GM18526 (cell line): ENCODE measurements around the gene RAB21.
A peak's percentile ranks its signal among the peaks of the same experiment; 100 is the strongest.

Experiments
- POLR2A ChIP-seq: IDR thresholded peaks from 3 replicates; pipeline ENCODE4 v1.6.1; 2011; ENCODE audit not compliant: insufficient read length; ENCODE audit errors: extremely low read depth

Gene RAB21, protein sequence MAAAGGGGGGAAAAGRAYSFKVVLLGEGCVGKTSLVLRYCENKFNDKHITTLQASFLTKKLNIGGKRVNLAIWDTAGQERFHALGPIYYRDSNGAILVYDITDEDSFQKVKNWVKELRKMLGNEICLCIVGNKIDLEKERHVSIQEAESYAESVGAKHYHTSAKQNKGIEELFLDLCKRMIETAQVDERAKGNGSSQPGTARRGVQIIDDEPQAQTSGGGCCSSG

DNA sequence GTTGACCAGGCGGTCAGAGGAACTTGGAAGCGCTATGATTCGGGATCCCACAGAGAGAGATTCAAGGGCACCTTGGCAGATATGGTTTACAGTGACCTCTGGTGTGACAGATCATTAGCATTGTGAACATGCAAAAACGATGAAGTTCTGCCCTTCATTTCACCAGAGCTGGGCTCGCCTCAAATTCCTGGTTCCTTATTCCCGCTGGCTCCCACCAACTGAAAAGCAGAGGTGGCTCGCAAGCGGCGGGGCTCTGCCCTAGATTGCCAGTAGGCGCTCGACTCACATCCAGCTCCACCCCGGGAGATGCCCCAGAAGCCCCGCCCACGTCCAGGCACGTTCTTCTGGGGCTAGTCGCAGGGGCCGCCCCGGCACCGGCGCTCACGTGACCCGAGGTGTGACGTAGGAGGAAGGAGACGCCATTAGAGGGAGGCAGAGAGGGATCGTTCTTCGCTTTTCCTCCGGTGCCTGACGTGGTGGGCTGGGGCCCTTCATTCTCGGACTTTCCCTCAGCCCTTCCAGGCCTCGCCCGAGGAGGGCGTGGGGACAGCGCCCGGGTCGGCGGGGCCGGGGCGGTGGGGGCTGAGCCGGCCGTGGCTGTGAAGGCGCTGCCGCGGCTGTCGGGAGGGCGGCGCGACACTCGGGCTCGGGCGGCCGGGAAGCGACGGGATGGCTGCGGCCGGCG lies at the start of gene RAB21:
TSS of gene RAB21 (plus strand) at position 403 of the 685 bp plus-strand sequence. CDS start at position 670, 267 bp downstream.
- TF ChIP-seq POLR2A = peak; percentile 79

DNA sequence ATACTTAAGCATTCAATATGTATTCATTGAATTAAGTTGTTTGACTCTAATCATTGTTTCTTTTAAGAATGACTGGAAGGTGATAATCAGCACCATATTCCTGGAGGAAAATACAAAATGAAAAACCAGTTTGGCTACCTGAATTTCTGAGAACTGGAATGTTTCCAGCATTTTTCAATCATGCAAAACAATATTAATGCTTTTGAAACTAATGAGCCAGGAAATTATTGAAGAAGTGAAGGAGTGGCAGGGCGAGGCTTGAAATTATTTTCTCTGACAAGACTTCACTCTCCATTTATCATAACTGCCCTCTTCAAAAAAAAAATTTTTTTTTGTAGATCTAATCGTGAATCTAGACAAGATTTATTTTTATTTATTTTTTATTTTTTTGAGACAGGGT lies 49.7 kb upstream of the RAB21 start:
- no peak for TF ChIP-seq POLR2A

DNA sequence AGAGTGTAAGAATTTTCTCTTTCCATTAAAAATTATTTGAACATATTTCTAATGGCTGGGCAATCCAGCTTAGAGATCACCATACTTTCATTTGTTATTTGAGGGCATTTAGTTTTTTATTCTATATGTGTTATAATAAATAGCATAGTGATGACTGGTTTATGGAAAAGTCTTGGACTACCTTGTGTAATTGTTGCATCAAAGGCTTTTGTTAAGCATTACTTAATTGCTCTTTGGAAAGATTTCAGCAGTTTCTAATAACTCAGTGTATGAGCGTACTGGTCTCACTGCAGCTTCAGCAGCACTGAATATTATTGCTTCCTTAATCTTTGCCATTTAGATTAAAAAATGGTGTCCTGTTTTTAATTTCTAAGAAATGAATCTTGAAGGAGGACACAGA lies 46.0 kb upstream of the RAB21 start:
- no peak for TF ChIP-seq POLR2A

DNA sequence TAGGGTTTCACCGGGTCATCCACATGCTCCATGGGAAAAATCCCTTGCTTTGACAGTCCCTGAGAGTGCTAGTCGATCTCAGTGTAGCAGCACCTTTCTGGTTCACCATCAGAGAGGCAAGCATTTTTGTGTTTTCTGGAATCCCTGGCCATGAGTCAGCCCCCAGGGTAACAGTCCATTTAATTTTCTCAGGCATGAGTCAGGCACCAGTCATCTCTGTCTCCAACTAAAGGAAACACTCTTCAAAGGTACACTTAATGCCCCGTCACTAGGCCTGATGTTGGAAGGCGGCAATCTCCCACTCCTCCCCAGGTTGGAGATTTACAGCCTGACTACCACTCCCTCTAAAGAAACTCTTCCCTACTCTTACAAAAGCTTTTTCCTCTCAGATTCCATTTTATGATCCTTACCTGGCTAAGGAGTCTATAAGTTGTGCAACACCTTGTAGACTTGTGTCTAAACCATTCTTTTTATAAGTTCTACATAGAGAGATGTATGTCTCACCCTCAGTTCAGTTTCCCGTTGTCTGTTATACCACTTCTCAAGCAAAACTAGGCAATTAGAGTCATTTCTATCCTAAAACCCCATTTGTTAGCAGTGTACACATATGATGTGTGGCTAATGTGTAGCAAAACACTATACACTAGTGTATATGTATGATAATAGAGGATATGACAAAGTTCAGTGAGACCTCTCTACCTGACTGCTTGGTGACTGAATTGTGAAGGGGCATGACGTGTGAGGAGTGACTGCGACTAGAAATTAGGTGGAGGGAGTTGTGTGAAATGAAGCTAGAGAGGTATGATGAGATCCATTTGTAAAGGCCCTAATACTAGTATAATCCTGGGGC lies 44.2 kb upstream of the RAB21 start:
- no peak for TF ChIP-seq POLR2A

DNA sequence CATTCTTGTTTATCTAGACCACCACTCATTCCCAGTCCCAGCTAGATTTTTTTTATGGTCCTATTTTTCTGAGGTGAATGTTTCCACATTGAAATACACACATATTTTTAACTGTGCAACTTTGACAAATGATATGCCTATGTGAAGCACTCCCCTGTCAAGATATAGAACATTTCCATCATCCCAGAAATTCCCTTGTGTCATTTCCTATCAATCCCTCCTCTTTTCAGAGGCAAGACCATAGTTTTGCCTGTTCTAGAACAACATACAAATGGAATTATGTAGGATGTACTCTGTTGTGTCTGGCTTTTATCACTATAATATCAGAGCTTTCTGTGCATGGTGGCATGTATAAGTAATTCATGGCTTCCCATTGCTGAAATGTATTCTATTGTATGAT lies 36.1 kb upstream of the RAB21 start:
- no peak for TF ChIP-seq POLR2A

DNA sequence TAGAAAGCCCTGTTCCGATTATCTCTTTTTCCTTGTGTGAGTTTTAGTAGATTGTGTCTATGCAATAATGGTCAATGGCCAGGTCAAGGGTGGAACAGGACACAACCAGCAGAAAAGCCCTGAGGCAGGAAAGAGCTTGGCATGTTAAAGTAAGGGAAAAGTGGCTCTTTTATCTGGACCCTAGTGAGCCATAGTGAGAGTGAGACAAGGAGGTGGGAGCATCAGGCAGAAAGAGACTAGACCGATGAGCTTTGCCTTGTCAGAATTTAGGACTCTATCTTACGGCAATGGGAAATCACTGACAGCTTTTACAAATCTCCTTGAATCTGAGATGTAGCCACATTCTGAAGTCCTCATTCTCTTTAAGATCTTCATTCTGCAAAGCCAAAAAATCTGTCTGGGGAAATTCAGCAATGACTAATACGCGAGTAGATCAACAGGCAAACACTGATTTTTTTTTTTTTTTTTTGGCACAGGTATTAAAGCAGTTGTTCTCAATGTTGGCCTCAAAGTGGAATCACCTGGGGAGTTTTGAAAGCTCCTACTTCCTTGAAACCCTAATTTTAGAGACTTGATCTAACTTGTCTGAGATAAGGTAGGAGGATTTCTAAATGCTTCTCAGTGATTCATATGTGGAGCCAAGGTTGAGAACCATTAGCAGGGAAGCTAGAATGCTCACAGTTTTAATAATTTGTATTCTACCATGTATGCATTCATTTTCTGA lies 34.9 kb upstream of the RAB21 start:
- no peak for TF ChIP-seq POLR2A

DNA sequence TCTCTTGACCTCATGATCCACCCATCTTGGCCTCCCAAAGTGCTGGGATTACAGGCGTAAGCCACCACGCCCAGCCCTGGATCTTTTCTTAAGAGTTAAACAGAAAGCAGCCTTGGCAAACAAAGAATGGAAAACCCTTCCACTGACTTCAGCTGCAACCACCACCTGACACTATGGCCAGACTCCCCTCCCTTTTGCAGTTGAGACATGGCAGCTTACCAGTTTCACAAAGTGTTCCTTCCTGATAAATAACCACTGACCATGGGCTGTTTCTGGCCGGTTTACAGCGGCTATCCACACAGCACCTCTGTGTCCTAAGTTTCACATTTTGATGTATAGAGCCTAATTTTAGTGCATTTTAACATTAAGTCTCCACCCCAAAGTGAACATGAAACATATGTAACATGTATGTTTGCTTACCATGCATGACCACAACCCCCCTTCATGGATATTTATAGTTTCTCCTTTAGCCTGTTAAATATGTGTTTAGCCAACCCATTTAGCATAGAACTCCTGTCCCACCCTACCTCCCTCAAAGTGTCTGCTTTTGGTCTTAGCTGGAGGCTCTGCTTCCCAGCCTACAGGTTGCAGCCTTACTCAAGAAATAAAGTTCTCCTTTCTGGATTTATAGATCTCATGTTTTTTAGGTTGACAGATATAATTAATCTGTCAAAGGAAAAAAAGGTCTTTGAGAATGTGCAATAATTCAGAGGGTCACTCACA lies 32.7 kb upstream of the RAB21 start:
- TF ChIP-seq POLR2A = no peak

DNA sequence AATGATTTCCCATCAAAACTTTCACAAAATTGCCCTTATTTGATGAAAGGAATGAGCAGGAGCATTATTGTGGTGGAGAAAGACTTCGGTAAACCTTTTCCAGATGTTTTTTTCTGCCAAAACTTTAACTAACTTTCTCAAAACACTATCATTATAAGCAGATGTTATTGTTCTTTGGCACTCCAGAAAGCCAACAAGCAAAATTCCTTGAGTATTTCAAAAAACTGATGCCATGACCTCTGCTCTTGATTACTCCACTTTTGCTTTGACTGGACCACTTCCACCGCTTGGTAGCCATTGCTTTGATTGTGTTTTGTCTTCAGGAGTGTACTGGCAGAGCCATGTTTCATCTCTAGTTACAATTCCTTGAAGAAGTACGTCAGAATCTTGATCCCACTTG lies 29.7 kb upstream of the RAB21 start:
- TF ChIP-seq POLR2A = no peak

DNA sequence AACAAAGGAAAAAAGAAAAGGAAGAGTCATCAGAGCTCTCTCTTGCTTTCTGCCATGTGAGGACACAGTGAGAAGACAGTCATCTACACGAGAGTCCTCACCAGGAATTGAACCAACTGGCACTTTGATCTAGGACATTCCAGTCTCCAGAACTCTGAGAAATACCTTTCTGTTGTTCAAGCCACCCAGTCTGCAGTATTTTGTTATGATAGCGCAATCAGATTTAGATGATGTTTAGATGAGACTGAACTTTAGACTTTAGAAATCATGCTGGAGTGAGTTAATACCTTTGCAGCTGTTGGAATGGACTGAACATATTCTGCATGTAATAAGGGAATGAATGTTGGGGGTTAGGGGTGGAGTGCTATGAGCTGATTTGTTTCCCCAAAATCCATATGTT lies 28.1 kb upstream of the RAB21 start:
- no peak for TF ChIP-seq POLR2A

DNA sequence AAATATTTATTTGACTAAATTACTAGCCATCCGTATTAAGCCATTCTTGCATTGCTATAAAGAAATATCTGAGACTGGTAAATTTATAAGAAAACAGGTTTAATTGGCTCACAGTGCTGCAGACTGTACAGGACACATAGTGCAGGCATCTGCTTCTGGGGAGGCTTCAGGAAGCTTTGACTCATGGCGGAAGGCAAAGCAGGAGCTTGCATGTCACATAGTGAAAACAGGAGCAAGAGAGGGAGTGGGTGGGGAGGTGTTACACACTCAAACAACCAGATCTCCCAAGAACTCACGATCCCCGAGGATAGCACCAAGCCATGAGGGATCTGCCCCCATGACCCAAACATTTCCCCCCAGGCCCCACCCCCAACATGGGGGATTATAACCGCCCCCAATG lies 26.7 kb upstream of the RAB21 start:
- no peak for TF ChIP-seq POLR2A

DNA sequence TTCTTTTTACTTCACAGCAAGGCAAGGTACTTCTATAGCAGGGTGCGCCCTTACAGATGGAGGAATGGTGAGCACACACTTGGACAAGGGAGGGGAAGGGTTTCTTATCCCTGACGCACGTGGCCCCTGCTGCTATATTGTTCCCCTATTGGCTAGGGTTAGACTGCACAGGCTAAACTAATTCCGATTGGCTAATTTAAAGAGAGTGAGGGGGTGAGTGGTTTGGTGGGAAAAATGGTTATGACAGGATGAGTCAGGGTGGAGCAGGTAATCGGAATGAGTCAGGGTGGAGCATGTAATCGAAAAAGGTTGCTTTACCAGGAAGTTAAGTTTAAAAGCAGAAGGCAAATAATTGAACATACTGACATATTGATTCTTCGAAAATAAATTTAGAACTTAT lies 23.7 kb upstream of the RAB21 start:
- TF ChIP-seq POLR2A = no peak

DNA sequence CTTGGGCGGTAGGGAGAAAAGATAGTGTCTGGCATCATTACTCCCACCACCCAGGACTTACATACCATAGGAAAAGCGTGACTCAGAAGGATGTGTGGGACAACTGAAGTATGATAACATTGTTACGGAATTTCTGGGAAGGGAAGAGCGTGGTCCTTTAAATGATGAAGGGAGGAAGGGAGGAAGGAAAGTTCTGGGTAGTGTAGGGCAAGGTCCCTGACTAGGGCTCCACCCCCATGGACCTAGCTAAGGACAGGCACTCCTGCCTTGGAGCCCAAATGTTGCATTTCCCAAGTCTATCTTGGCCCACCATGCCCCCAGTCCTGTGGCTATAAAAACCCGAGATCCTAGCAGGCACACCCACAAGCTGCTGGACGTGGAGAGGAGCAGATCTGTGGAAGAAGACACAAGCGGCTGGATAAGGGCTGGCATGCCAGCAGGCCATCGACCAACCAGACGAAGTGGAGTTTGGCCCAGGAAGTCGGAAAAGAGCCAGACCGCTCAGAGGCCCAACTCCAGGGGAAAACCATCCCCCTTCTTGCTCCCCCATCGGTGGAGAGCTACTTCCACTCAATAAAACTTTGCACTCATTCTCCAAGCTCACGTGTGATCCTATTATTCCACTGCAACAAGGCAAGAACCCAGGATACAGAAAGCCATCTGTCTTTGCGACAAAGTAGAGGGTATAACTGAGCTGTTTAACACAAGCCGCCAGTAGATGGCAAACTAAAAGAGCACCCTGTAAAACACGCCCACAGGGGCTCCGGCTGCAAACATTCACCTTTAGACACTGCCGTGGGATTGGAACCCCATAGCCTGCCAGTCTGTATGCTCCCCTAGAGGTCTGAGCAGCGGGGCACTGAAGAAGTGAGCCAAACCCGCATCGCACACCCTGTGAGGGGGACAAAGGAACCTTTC lies 23.0 kb upstream of the RAB21 start:
- no peak for TF ChIP-seq POLR2A

DNA sequence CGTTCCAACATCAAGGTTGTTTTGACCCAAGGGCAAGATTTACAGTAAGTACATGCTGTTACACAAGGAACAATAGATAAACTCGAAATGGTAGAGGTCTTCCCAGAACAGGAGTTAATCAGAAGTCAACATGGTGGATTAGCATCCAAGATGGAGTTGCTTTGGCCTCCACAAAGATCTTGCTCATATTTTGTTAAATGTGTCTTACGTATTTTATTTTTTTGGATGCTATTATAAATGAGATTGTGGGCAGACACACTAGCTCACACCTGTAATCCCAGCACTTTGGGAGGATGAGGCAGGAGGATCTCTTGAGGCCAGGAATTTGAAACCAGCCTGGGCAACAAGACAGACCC lies 22.3 kb upstream of the RAB21 start:
- no peak for TF ChIP-seq POLR2A

DNA sequence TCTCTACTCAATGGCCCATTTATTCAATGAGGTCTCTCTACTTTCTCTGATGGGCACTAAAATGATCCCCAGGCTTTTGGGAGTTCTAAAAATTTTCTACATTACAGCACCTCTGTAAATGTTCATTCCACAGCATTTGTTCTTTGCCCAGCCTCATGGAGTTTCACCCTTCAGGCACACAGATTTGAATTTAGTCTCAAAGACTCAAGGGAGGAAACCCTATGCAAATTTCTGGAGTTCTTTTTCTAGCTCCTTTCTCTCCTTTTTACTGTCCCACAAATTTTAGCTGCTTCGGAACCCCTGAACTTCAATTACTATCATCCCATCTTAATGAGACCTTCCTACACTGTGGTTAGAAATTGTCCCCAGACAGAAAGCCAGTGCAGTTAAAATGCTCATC lies 17.5 kb upstream of the RAB21 start:
- TF ChIP-seq POLR2A = no peak
